Spleen (tissue), 7 donors: ENCODE results near the gene GSE1.

ENCODE experiments used
- CTCF ChIP-seq, 11 experiments: fragments of 200-600 bp in 7 of 11; fragments of 450-650 bp in 4 of 11; sonication (generic) in 4 of 11; IDR thresholded peaks in 8 of 11; conservative IDR thresholded peaks in 3 of 11; 1 replicate in 7 of 11; 2 replicates in 4 of 11; pipeline versions ENCODE4 v1.4.0 to v1.8.0; 2016 to 2021; ENCODE audit warnings: antibody characterized with exemption in 11 of 11, inconsistent platforms in 4 of 11, mild to moderate bottlenecking in 1 of 11
- POLR2A ChIP-seq, 3 donors: fragments of 450-650 bp; IDR thresholded peaks; one replicate each; pipeline ENCODE4 v1.5.1; 2017; ENCODE audit warnings: antibody characterized with exemption in 3 of 3, mild to moderate bottlenecking in 1 of 3
- donor health status: DM: no; HTN: no; CAD: no; lungs with moderate emphysema.
- donor health status: DM: no; HTN: no; CAD: no.
- donor health status: DM: no; HTN: no; CAD: no.

DNA sequence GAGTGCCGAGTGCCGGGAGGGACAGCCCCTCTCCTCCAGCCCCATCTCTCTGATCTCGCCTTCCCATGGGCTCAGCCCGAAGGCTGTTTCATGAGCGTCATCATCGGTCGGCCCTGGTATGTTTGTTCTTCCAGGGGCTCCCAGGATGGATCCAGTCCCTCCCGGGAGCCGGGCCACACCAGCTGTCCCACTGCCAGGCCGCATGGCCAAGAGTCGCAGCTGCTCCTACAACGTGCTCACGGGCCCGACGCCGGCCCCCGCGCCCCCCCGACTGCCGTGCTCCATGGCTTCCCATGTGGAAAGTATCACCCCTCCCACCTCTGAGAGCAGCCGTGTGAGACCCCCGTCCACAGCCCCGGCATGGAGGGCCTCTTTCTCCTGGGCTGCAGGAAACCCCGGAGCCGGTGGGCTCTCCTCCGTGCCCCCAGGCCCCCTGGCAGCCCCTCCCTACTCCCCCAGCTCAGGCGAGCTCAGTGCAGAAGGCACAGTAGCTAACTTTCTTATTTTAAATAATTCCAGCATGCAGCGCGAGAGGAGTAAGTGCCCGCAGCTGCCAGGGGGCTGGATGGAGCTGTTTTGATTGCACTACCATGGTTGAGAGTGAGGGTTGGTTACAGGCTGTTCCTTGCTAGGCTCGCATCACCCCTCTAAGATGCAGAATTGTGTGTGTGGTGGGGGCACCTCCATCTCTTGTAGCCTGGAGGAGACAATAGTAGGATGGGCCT is 26.6 kb upstream of the GSE1 start:
- no peak for TF ChIP-seq POLR2A (IDR thresholded peaks at IDR 0.05)
- no peak for TF ChIP-seq CTCF (IDR thresholded peaks at IDR 0.05 in 8 of 11, conservative IDR thresholded peaks at IDR 0.05 in 3 of 11)
